Dermis microvascular lymphatic vessel endothelial cell (primary cell): ENCODE measurements around the gene BPIFB1. TPM values are rescaled to one million over a fixed set of nuclear protein-coding genes. Genes with fewer than 3 reads are reported as not detected.

Experiments
- DNase-seq, 2 donors: peaks; one replicate each; pipeline versions ENCODE4 v3.0.0 to v3.0.0-alpha.2; 2010; ENCODE audit warnings: low read depth in 2 of 2
- total RNA-seq: library from RNA; depleted of rRNA; stranded (reverse); fragments of >200 nt; gene quantifications from 2 replicates; pipeline ENCODE4 v1.2.1, GENCODE V29; 2014

The BPIFB1 gene
- total RNA-seq, result not detected in 2 replicates

GRCh38 chr20:33282991-33283555 lies at the start of gene BPIFB1:
TSS of gene BPIFB1 (plus strand) at chr20:33283214. CDS start at chr20:33286074, 2,860 bp downstream.
- DNase-seq, result no peak

- no peak for DNase-seq
These were observed 49.0 kb upstream of the BPIFB1 start for GRCh38 chr20:33234050-33234449.

- DNase-seq, result no peak
These were observed 47.3 kb upstream of the BPIFB1 start, which contains the start of gene BPIFA1 for GRCh38 chr20:33235696-33236095. TSS of gene BPIFA1 (plus strand) at chr20:33235996. CDS start at chr20:33237712, 1,716 bp downstream.

- DNase-seq, result no peak
These were observed 46.7 kb upstream of the BPIFB1 start for GRCh38 chr20:33236351-33236750.

- no peak for DNase-seq
These were observed 45.0 kb upstream of the BPIFB1 start for GRCh38 chr20:33237989-33238388.

GRCh38 chr20:33239418-33239817 lies 43.6 kb upstream of the BPIFB1 start:
- DNase-seq, result no peak

- no peak for DNase-seq
These were observed 42.9 kb upstream of the BPIFB1 start for GRCh38 chr20:33239979-33240736.

- no peak for DNase-seq
These were observed 42.1 kb upstream of the BPIFB1 start for GRCh38 chr20:33240923-33241322.

GRCh38 chr20:33242319-33243100 lies 40.5 kb upstream of the BPIFB1 start:
- DNase-seq, result no peak

- no peak for DNase-seq
These were observed 36.9 kb upstream of the BPIFB1 start for GRCh38 chr20:33246077-33246476.

- DNase-seq, result no peak
These were observed 33.6 kb upstream of the BPIFB1 start for GRCh38 chr20:33249456-33249855.

- DNase-seq, result no peak
These were observed 32.3 kb upstream of the BPIFB1 start for GRCh38 chr20:33250666-33251065.

GRCh38 chr20:33251496-33251895 lies 31.5 kb upstream of the BPIFB1 start:
- peak; percentile 13 to 43 for DNase-seq

GRCh38 chr20:33252460-33252859 lies 30.6 kb upstream of the BPIFB1 start:
- DNase-seq, result no peak

- DNase-seq, result no peak
These were observed 28.0 kb upstream of the BPIFB1 start for GRCh38 chr20:33255005-33255404.

GRCh38 chr20:33257237-33257636 lies 25.8 kb upstream of the BPIFB1 start:
- DNase-seq, result no peak

- peak; percentile 26 to 56 for DNase-seq
These were observed 23.6 kb upstream of the BPIFB1 start for GRCh38 chr20:33259371-33259770.

- DNase-seq, result no peak
These were observed 21.5 kb upstream of the BPIFB1 start for GRCh38 chr20:33261465-33261864.

GRCh38 chr20:33262658-33263065 lies 20.4 kb upstream of the BPIFB1 start:
- peak; percentile 51 to 58 for DNase-seq

GRCh38 chr20:33263784-33264183 lies 19.2 kb upstream of the BPIFB1 start:
- DNase-seq, result no peak

GRCh38 chr20:33267701-33268100 lies 15.3 kb upstream of the BPIFB1 start:
- DNase-seq, result no peak

GRCh38 chr20:33272155-33272873 lies 10.7 kb upstream of the BPIFB1 start:
- DNase-seq, result no peak
